GM21515 (cell line): ENCODE measurements around the gene INHBC.
A peak's percentile ranks its signal among the peaks of the same experiment; 100 is the strongest.
"Not testable (repeated sequence)": the region's sequence is repeated elsewhere in the genome, so short reads cannot be mapped to it uniquely, and the experiment has no call there.

ENCODE experiments used
- ATAC-seq: cut with Tn5 transposase; IDR thresholded peaks from one replicate; pipeline ENCODE4 v1.9.1; 2021; ENCODE audit not compliant: unreplicated experiment

Gene INHBC

DNA sequence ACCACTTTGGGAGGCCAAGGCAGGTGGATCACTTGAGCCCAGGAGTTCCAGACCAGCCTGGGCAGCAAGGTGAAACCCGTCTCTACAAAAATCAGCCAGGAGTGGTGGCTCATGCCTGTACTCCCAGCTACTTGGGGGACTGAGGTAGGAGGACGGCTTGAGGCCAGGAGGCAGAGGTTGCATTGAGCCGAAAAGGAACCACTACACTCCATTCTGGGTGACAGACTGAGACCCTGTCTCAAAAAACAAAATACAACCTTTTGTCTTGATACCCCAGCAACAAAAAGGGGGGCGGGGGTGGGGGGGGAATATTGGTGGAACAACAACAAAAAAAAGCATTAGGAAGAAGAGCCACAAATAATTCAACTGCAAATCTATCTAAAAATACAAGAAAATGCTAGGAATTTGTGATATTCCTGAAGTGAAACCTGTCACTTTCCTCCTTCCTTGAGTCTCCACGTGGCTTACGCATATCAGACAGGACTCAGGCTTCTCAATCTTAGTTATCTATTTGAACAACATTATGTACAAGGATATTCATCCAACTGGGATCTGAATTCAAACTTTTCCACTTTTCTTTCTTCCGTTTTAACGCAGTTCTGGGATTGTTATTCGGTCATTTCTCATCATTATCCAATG, 5.0 kb upstream of the INHBC start:
- no peak for ATAC-seq

DNA sequence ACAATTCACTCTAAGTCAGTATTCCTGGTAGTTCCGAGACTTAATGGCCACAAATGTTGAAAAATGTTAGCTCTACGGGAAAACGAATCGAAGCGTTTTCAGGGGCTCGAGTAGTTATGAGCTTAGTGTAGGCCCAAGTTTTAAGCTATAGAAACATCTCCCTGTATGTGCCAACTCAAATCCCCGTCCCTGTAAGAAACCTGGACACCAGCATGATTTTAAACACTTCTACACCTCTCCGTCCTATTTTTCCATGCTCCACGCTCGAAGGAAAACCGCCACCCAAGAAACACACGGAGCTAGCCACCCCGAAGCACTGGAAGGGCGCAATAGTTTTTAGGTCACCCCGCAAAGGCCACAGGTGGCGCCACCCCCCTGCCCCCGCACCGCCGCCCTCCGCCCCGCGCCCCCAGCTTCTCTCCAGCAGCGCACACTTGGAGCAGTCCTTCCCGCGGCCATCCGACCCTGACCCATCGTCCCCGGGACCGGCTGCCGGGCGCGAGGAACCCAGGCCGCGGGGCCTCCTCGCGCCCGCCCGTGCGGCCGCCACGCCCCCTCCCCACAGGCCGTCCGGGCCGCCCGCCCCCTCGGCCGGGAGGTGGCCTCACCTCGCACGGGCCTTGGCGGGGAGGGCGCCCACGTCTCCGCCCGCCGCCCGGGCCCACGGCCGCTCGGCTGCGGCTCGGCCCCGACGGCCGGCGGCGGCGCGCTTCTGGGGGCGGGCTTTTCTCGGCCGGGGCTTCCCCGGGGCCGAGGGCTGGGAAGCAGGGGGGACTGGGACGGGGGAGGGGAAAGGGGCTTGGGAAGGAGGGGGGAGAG, 4.3 kb upstream of the INHBC start:
- ATAC-seq: peak; percentile 50

DNA sequence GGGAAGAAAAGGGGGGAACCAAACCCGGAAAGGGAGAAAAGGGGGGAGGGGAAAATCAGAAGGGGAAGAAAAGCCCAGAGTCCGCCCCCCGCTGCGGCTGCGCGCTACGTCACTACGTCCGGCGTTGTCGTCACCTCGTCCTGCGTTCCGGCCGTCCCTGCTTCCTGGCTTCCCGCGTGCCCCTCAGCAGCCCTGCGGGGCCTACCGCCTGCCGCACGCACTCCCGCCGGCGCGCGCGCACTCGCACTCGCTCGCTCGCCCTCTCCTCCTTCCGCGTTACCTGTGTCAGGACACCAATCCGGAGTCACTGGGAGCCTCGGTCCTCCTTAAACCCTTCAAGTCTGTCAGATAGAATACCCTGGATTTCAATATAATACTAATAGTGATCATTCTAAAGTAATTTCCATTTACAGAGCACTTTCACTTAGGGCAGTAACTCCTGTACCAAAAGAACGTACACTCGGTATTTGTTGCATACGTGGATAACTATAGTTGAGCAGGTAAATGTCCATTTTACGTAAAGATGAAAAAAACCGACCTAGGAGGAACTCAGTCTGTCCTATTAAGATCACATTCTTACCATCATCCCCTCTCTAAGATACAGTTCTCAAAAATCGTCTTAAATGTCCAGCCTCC, 3.5 kb upstream of the INHBC start, which contains the start of gene R3HDM2:
TSS of gene R3HDM2 (minus strand) at position 113 of the 636 bp plus-strand sequence. CDS start 120,615 bp downstream, outside the sequence.
- peak; percentile 92 for ATAC-seq

DNA sequence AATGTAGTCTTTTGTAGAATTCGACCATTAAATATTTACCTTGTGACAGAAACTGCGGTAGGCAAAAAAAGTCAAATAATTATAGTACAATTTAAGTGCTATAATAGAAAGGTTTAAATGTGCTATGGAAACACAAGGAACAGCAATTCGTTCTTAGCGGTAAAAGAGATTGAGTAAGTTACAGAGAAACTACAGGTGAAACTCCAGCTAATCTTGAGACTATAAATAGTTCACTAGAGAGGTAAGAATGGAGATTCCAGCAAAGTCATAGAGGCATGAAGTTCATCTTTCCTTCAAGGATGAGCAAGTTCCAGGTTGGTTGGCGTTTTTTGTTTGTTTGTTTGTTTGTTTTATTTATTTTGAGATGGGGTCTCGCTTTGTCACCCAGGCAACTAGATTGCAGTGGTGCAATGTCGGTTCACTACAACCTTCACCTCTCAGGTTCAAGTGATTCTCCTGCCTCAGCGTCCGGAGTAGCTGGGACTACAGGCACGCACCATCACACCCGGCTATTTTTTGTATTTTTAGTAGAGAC, 2.9 kb upstream of the INHBC start:
- no peak for ATAC-seq

DNA sequence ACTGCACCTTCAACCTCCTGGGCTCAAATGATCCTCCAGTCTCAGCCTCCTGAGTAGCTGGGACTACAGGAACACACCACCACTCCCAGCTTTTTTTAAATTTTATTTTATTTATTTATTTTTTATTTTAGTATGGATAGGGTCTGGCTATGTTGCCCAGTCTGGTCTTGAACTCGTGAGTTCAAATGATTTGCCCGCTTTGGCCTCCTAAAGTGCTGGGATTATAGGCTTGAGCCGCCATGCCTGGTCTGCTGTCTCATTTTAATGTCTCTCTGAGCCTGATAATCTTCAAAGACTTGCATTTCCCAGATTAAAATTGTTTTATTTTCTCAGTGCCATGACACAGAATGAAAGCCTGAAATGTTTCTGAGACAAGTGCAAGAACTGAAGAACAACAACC, 1.2 kb upstream of the INHBC start:
- no peak for ATAC-seq

DNA sequence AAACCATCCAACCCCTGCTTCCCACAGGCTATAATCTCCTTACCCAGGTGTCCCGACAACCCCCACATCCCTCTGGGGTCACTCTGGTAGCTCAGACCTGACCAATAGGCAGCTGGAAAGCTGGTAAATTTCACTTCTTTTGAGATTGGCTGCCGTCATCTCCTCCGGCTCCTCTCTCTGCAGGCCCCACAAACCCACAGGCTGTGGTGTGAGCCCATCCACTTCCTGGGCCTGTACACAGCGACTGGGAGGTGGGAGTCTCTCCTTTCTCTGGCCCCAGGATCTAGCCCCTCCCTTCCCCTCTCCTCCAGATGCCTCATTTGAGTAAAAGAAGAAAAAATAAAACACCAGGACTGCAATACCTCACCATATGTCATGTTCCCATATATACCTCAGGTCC, 709 bp downstream of the INHBC start:
- ATAC-seq: no peak

DNA sequence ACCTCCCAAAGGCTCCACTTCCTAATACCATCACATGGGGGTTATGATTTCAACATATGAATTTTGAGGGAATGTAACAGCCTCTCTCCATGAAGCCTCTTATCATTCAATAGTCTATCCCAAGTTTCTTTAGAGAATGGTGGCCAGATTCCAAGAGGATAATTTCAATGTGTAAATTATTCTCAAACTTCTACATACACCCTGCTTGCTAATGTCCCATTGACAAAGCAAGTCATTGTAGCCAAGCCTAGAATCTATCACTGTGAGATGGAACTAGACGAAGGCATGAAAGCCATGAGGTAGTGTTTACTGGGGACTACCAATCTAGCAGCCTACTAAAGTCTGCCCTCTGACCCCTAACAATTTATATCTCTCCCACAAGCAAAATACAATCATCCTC, 3.8 kb downstream of the INHBC start:
- ATAC-seq: no peak

DNA sequence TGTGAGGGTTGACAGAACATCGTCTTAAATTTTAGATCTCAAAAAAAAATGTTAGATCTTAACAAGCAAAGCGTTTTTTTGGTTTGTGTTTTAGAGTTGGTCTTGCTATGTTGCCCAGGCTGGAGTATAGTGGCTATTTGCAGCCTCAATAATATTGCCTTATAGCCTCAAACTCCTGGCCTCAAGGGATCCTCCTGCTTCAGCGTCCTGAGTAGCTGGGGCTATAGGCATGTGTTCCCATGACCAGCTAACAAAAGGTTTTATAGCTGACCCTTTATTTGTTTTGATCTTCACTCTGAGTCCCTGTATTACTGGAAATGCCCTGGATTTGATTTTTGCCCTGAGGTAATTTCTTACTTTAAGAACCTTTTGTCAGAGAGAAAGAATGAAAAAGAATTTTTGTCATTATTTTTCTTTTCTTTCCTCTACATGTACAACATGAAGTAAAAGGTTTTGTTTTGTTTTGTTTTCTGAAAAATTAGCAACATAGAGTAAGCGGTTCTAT, 5.2 kb downstream of the INHBC start:
- ATAC-seq: no peak

DNA sequence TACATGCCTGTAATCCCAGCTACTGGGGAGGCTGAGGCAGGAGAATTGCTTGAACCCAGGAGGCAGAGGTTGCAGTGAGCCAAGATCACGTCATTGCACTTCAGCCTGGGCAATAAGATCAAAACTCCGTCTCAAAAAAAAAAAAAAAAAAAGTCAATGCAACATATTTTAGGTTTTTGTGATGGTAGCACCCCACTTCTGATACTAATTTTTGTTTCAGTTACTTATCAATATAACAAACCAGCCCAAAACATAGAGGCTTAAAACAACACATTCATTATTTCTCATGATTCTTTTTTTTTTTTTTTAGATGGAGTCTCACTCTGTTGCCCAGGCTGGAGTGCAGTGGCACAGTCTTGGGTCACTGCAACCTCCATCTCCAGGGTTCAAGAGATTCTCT, 6.8 kb downstream of the INHBC start:
- not testable (repeated sequence) for ATAC-seq

DNA sequence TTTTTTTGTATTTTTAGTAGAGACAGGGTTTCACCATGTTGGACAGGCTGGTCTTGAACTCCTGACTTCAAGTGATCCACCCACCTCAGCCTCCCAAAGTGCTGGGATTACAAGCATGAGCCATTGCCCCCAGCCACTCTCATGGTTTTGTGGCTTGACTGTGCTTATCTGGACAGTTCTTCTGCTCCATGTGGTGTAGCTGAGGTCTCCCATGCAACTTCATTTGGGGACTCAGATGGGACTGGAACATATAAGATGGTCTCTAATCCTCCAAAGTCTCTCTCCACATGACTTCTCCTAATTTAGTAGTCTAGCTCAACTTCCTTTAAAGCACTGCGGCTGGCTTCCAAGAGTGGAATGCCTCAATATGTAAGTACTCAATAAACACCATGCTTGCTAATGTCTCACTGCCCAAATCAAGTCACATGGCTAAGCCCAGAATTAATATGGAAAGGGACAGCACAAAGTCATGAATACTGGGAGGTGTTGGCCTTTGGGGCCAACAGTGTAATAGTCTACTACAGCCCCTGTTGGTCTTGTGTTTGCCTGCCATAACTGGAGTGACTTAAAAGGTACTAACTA, 7.4 kb downstream of the INHBC start:
- no peak for ATAC-seq

DNA sequence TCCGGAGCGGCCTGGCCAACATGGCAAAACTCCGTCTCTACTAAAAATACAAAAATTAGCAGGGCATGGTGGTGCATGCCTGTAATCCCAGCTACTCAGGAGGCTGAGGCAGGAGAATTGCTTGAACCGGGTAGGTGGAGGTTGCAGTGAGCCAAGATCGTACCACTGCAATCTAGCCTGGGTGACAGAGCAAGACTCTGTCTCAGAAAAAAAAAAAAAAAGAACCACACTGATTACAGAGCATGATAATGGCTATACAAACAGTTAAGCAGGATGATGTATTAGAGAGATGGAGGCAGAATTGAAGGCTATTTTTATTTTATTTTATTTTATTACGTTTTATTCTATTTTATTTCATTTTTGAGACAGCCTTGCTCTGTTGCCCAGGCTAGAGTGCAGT, 9.8 kb downstream of the INHBC start:
- ATAC-seq: not testable (repeated sequence)

DNA sequence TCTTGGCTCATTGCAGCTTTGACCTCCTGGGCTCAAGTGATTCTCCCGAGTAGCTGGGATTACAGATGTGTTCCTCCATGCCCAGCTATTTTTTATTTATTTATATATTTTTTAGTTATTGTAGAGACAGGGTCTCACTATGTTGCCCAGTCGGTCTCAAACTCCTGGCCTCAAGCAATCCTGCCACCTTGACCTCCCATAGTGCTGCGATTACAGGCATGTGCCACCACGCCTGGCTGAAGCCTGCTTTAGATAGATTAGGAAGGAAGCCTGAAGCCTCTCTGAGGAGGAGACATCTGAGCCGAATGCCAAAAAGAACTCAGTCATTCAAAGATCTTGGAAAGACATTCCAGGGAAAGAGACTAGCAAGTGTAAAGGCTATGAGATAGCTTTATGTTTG, 10.2 kb downstream of the INHBC start:
- ATAC-seq: no peak

DNA sequence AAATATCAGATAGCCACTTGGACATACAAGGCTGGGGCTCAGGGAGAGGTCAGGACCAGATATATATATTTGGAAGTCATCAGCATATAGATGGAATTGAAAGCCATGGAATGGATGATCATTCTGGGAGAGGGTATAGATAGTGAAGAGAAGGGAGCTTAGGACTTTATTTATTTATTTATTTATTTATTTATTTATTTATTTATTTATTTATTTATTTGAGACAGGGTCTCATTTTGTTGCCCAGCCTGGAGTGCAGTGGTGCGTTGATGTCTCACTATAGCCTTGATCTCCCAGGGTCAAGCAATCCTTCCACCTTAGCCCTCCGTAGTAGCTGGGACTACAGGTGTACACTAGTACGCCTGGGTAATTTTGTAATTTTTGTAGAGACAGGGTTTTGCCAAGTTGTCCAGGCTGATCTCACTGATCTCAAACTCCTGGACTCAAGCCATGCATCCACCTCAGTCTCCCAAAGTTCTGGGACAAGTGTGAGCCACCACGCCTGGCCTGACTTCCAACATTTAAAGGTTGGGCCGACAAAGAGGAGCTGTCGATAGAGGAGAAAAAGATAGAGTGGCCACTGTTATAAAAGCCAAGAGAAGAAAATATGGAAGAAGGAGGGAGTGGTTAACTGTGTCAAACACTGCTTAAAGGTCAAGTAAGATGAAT, 11.8 kb downstream of the INHBC start:
- ATAC-seq: no peak

DNA sequence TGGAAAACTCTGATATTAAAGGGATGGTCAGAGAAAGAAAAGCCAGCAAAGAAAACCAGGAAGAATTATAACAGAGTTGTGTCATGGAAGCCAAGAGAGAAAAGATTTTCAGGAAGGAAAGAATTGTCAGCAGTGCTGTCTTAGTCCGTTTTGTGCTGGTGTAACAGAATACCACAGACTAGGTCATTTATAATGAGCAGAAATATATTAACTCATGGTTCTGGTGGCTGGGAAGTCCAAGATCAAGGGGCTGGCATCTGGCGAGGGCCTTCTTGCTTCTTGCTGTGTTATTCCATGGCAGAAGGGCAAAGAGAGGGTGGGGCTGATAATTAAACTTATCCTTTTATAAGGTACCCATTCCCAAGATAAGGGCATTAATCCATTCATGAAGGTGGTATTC, 14.1 kb downstream of the INHBC start:
- no peak for ATAC-seq

DNA sequence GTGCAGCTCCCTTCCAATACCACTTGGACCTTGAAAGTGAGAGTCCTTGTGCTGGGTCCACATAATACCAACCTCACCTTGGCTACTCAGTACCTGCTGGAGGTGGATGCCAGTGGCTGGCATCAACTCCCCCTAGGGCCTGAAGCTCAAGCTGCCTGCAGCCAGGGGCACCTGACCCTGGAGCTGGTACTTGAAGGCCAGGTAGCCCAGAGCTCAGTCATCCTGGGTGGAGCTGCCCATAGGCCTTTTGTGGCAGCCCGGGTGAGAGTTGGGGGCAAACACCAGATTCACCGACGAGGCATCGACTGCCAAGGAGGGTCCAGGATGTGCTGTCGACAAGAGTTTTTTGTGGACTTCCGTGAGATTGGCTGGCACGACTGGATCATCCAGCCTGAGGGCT, 14.8 kb downstream of the INHBC start:
- ATAC-seq: no peak

DNA sequence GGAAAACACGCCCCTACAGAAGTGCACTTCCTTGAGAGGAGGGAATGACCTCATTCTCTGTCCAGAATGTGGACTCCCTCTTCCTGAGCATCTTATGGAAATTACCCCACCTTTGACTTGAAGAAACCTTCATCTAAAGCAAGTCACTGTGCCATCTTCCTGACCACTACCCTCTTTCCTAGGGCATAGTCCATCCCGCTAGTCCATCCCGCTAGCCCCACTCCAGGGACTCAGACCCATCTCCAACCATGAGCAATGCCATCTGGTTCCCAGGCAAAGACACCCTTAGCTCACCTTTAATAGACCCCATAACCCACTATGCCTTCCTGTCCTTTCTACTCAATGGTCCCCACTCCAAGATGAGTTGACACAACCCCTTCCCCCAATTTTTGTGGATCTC, 15.5 kb downstream of the INHBC start:
- no peak for ATAC-seq

DNA sequence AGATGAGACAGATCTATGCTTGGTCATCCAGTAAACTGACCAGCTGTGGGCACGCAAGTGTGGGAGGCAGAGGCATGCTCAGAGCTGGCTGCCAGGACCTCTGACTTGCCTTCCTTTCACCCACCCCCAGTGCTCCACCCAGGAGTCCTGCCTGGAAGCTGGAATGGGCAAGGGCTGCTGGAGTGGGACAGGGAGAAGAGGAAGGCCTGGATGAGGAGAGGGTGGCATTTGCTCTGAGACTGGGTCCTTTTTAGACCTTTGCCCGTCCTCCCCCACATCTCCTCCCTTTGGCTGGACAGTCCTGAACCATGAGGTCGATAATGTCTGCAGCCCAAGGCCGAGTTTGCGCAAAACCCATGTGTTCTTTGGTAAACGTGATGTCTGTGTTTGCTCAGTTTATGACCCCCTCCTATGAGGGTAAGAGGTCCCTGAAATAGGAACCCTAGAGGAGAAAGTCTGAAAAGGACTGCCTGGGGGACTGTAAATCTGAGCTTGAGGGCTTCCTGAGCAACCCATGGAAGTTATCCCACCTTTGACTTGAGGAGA, 16.7 kb downstream of the INHBC start:
- no peak for ATAC-seq

DNA sequence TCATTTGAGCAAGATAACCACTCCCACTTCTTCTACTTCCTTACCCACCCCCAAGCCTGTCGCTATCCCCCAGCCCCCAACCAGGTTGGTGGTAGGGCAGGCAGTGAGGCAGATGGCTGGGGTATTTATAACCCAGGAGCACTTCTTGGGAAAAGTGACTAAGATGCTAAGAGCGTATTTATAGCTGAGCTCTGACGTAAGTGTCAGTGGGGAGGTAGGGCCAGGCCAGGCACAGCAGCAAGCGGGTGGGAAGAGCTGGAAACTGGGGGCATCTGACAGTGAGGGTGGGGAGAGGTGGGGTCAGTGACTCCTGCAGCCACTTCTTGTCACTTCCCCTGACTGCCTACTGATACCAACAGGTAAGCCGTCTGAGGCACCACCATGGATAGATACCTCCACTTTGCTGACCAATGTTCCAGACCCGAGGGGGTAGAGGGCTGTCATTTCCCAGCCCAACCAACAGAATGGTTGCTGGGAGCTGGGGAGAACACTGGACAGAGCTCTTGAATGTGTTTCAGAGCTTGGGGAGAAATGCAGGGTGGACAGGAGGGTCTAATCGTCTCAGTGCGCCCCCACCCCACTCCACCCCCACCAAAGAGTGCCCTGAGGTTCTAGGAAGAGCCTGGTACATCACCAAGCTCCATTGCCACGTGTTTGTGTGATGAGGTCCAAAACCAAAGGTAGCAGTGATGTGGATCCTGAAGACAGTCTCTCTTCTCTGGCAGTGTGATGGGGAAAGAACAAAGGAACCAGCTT, 17.8 kb downstream of the INHBC start:
- no peak for ATAC-seq

DNA sequence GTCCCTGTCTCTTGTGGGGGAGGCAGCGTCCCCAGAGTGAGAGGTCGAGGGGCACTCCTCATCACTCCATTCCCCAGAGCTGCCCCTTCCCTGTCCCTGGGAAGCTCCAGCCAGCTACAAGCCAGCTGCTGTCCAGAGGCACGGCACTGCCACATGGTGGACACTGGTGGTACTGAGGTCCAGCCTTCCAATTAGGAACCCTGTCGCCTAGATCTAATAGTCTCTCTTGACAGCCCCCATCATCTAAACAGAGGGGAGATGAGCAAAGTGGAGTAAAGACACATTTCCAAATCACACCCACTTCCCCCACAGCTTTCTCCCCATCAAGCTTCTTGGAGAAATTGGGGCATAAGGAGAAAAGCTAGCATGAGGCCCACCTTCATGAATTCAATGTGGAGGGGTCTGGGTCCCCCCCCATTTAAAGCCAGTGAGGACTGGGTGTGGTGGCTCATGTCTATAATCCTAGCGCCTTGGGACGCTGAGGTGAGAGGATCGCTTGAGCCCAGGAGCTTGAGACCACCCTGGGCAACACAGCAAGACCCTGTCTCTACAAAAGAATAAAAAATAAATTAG, 18.4 kb downstream of the INHBC start:
- ATAC-seq: no peak
